WTC11 (cell line): ENCODE results near the gene IRX4. TPM values are rescaled to one million over a fixed set of nuclear protein-coding genes. Genes with fewer than 3 reads are reported as not detected.

Experiments used
- ATAC-seq: fragments of 200-7000 bp; cut with Tn5 transposase; 2 replicates; pipeline ENCODE4 v1.10.0; 2021; ENCODE audit warnings: mild to moderate bottlenecking, moderate library complexity
- CTCF ChIA-PET: fragments of 300-600 bp; sonication (Branson Sonifier 250); formaldehyde crosslinking; loops from one replicate; lab custom pipeline; 2021; ENCODE audit warnings: antibody characterized with exemption; lab: Charles Lee
- POLR2A ChIA-PET: fragments of 350-600 bp; sonication (Branson Sonifier 250); formaldehyde crosslinking; loops from one replicate; lab custom pipeline; 2021; ENCODE audit warnings: antibody characterized with exemption; lab: Charles Lee
- DNase-seq: peaks from one replicate; pipeline ENCODE4 v3.0.0; 2021; ENCODE audit warnings: low spot score
- H3K27ac Mint-ChIP-seq: 2 replicates; pipeline ENCODE4 v1.8.0; 2021; ENCODE audit warnings: mixed read lengths
- H3K27me3 Mint-ChIP-seq: 2 replicates; pipeline ENCODE4 v1.8.0; 2021; ENCODE audit warnings: low read depth, mild to moderate bottlenecking, moderate library complexity, mixed read lengths
- H3K36me3 Mint-ChIP-seq: 2 replicates; pipeline ENCODE4 v1.8.0; 2021; ENCODE audit warnings: mixed read lengths
- H3K4me1 Mint-ChIP-seq: 2 replicates; pipeline ENCODE4 v1.8.0; 2022; ENCODE audit warnings: mixed read lengths
- H3K4me3 Mint-ChIP-seq: 2 replicates; pipeline ENCODE4 v1.8.0; 2021; ENCODE audit warnings: mild to moderate bottlenecking, moderate library complexity, mixed read lengths
- H3K9me3 Mint-ChIP-seq: 2 replicates; pipeline ENCODE4 v1.8.0; 2021; ENCODE audit warnings: mixed read lengths
- AR ChIP-seq: fragments of 250-450 bp; sonication (Bioruptor Pico); IDR thresholded peaks from 2 replicates; pipeline ENCODE4 v1.9.0; 2021; ENCODE audit warnings: mild to moderate bottlenecking
- ARID4B ChIP-seq: sonication (generic); formaldehyde crosslinking; IDR thresholded peaks from 2 replicates; pipeline ENCODE4 v1.8.0; 2023; ENCODE audit warnings: missing genetic modification reagents, mild to moderate bottlenecking, borderline replicate concordance
- CBFB ChIP-seq: sonication (generic); formaldehyde crosslinking; IDR thresholded peaks from 2 replicates; pipeline ENCODE4 v1.8.1; 2022; ENCODE audit warnings: mild to moderate bottlenecking, low read depth, missing genetic modification reagents
- E2F4 ChIP-seq: sonication (generic); formaldehyde crosslinking; IDR thresholded peaks from 2 replicates; pipeline ENCODE4 v1.8.1; 2022; ENCODE audit warnings: low read depth, mild to moderate bottlenecking, moderate library complexity, missing genetic modification reagents, borderline replicate concordance
- ELF4 ChIP-seq: sonication (generic); formaldehyde crosslinking; IDR thresholded peaks from 2 replicates; pipeline ENCODE4 v1.8.1; 2022; ENCODE audit warnings: low read depth, mild to moderate bottlenecking, moderate library complexity, missing genetic modification reagents
- FOXJ3 ChIP-seq: sonication (generic); formaldehyde crosslinking; IDR thresholded peaks from 2 replicates; pipeline ENCODE4 v1.9.0; 2021; ENCODE audit warnings: missing genetic modification reagents, mild to moderate bottlenecking, borderline replicate concordance
- GRHL2 ChIP-seq: fragments of 250-450 bp; sonication (Bioruptor Pico); IDR thresholded peaks from 2 replicates; pipeline ENCODE4 v1.8.0; 2022; ENCODE audit warnings: mild to moderate bottlenecking, moderate library complexity; ENCODE audit not compliant: insufficient replicate concordance, severe bottlenecking
- GTF2I ChIP-seq: fragments of 250-450 bp; sonication (Bioruptor Pico); conservative IDR thresholded peaks from 2 replicates; pipeline ENCODE4 v1.4.0; 2021; ENCODE audit warnings: mild to moderate bottlenecking
- IRF2 ChIP-seq: sonication (generic); formaldehyde crosslinking; IDR thresholded peaks from 2 replicates; pipeline ENCODE4 v1.8.0; 2022; ENCODE audit warnings: low read depth, missing genetic modification reagents, borderline replicate concordance
- NFATC4 ChIP-seq: fragments of 250-450 bp; sonication (Bioruptor Pico); IDR thresholded peaks from 2 replicates; pipeline ENCODE4 v1.9.0; 2021; ENCODE audit warnings: mild to moderate bottlenecking
- NFE2L1 ChIP-seq: sonication (generic); formaldehyde crosslinking; IDR thresholded peaks from 2 replicates; pipeline ENCODE4 v1.8.1; 2023; ENCODE audit warnings: missing genetic modification reagents
- NR3C1 ChIP-seq: sonication (generic); formaldehyde crosslinking; conservative IDR thresholded peaks from 2 replicates; pipeline ENCODE4 v1.8.1; 2023; ENCODE audit warnings: low read depth, mild to moderate bottlenecking, missing genetic modification reagents
- PRRX2 ChIP-seq: fragments of 250-450 bp; sonication (Bioruptor Pico); IDR thresholded peaks from 2 replicates; pipeline ENCODE4 v1.8.0; 2021; ENCODE audit warnings: mild to moderate bottlenecking
- RORB ChIP-seq: fragments of 250-450 bp; sonication (Bioruptor Pico); IDR thresholded peaks from 2 replicates; pipeline ENCODE4 v1.9.0; 2021; ENCODE audit warnings: mild to moderate bottlenecking
- SMAD3 ChIP-seq: sonication (generic); formaldehyde crosslinking; IDR thresholded peaks from 2 replicates; pipeline ENCODE4 v1.8.0; 2022; ENCODE audit warnings: missing genetic modification reagents, mild to moderate bottlenecking, borderline replicate concordance
- TCF7 ChIP-seq: sonication (generic); formaldehyde crosslinking; IDR thresholded peaks from 2 replicates; pipeline ENCODE4 v1.8.0; 2022; ENCODE audit warnings: mild to moderate bottlenecking, low read depth, missing genetic modification reagents, moderate library complexity
- TEAD4 ChIP-seq: sonication (generic); formaldehyde crosslinking; IDR thresholded peaks from 2 replicates; pipeline ENCODE4 v1.8.0; 2022; ENCODE audit warnings: mild to moderate bottlenecking, missing genetic modification reagents
- USF1 ChIP-seq: sonication (generic); formaldehyde crosslinking; IDR thresholded peaks from 2 replicates; pipeline ENCODE4 v1.8.0; 2022; ENCODE audit warnings: mild to moderate bottlenecking, missing genetic modification reagents
- ZNF121 ChIP-seq: sonication (generic); formaldehyde crosslinking; IDR thresholded peaks from 2 replicates; pipeline ENCODE4 v1.8.0; 2023; ENCODE audit warnings: missing genetic modification reagents
- ZNF219 ChIP-seq: sonication (generic); formaldehyde crosslinking; IDR thresholded peaks from 2 replicates; pipeline ENCODE4 v1.8.0; 2023; ENCODE audit warnings: missing genetic modification reagents, mild to moderate bottlenecking, borderline replicate concordance
- ZNF232 ChIP-seq: sonication (generic); formaldehyde crosslinking; IDR thresholded peaks from 2 replicates; pipeline ENCODE4 v1.8.0; 2022; ENCODE audit warnings: mild to moderate bottlenecking, missing genetic modification reagents
- ZNF396 ChIP-seq: fragments of 250-450 bp; sonication (Bioruptor Pico); IDR thresholded peaks from 2 replicates; pipeline ENCODE4 v1.8.0; 2021; ENCODE audit warnings: mild to moderate bottlenecking, moderate library complexity, borderline replicate concordance
- ZNF423 ChIP-seq: fragments of 250-450 bp; sonication (Bioruptor Pico); IDR thresholded peaks from 2 replicates; pipeline ENCODE4 v2.1.2; 2022; ENCODE audit warnings: mild to moderate bottlenecking, moderate library complexity
- ZNF671 ChIP-seq: fragments of 250-450 bp; sonication (Bioruptor Pico); IDR thresholded peaks from 2 replicates; pipeline ENCODE4 v1.8.0; 2021; ENCODE audit warnings: mild to moderate bottlenecking
- ZSCAN18 ChIP-seq: fragments of 250-450 bp; sonication (Bioruptor Pico); IDR thresholded peaks from 2 replicates; pipeline ENCODE4 v2.1.2; 2022; ENCODE audit warnings: mild to moderate bottlenecking, moderate library complexity
- total RNA-seq: library from RNA; stranded (reverse); gene quantifications from 3 replicates; pipeline ENCODE4 v1.2.3, GENCODE V29; 2021

The IRX4 gene
- total RNA-seq, 1 experiment from 2014 or later = 9.0 TPM

GRCh38 chr5:1855596-1855995 lies 27.1 kb downstream of the IRX4 start:
- Mint-ChIP-seq H3K9me3 (no peaks in the 10 kb centered on the region), H3K4me3 (no peak overlapping the region), H3K36me3 (no peaks in the 10 kb centered on the region), H3K27me3 (peaks cover 36% of the 10 kb centered on the region), H3K4me1 (peaks cover 16% of the 10 kb centered on the region), H3K27ac (no peak overlapping the region)
- no peak for DNase-seq
- ChIA-PET CTCF (no interaction called here), POLR2A (no interaction called here)
- TF ChIP-seq E2F4 (no peak), IRF2 (no peak), ZSCAN18 (no peak), TEAD4 (CRISPR knock-in tag) (no peak), ARID4B (CRISPR knock-in tag) (no peak), PRRX2 (no peak), TCF7 (CRISPR knock-in tag) (no peak), ZNF232 (CRISPR knock-in tag) (no peak), RORB (CRISPR knock-in tag) (no peak), GRHL2 (CRISPR knock-in tag) (no peak), GTF2I (CRISPR knock-in tag) (no peak), ZNF671 (CRISPR knock-in tag) (no peak)
- ATAC-seq = no peak

GRCh38 chr5:1855075-1855474 lies 27.6 kb downstream of the IRX4 start:
- ChIA-PET CTCF (no interaction called here), POLR2A (no interaction called here)
- H3K9me3 Mint-ChIP-seq = no peaks in the 10 kb centered on the region
- no peak overlapping the region for H3K27ac Mint-ChIP-seq
- DNase-seq = no peak
- peaks cover 41% of the 10 kb centered on the region for H3K27me3 Mint-ChIP-seq
- H3K4me1 Mint-ChIP-seq = peaks cover 21% of the 10 kb centered on the region
- no peak for ATAC-seq
- no peaks in the 10 kb centered on the region for H3K36me3 Mint-ChIP-seq
- no peak overlapping the region for H3K4me3 Mint-ChIP-seq
- TF ChIP-seq SMAD3 = no peak
- TF ChIP-seq AR (CRISPR knock-in tag) = no peak
- no peak for TF ChIP-seq ZSCAN18
- no peak for TF ChIP-seq USF1 (CRISPR knock-in tag)
- TF ChIP-seq ZNF219 (CRISPR knock-in tag) = no peak
- TF ChIP-seq ELF4 (CRISPR knock-in tag) = no peak
- no peak for TF ChIP-seq ZNF396 (CRISPR knock-in tag)
- no peak for TF ChIP-seq CBFB (CRISPR knock-in tag)
- no peak for TF ChIP-seq ZNF423
- no peak for TF ChIP-seq ZNF121 (CRISPR knock-in tag)
- no peak for TF ChIP-seq NR3C1
- no peak for TF ChIP-seq PRRX2
- no peak for TF ChIP-seq FOXJ3 (CRISPR knock-in tag)
- TF ChIP-seq NFE2L1 (CRISPR knock-in tag) = no peak
- no peak for TF ChIP-seq NFATC4 (CRISPR knock-in tag)
